HG03139 (cell line): ENCODE results near the gene PRELID3B.
"Not testable (repeated sequence)": the region's sequence is repeated elsewhere in the genome, so short reads cannot be mapped to it uniquely, and the experiment has no call there.

Experiments
- ATAC-seq: cut with Tn5 transposase; IDR thresholded peaks from one replicate; pipeline ENCODE4 v1.9.1; 2021; ENCODE audit not compliant: unreplicated experiment

The PRELID3B gene

DNA sequence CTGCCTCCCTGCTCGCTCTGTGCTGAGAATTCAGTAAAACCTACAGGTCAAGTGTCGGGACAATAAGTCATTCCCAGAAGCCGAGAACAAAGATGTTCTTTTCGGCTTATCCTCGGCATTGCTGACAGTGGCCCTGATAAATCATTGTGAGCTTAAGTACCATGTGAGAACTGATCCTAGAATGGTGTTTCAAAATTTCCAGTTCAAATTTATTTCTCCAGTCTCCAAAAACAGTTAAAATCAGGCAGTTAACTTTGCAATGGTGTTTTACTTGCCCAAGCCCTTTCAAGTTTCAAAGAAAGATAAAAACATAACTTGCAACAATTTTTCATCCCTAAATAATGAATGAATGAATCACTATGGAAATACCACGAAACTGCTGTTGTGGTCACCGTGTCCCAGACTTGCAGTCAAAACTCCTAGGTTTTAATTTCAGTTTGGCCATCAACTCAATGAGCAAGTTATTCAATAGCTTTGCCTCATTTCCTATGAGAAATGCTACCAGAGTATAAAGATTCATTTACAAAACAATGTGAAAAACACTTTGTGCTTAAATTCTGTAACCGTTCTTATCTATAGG is 14.8 kb downstream of the PRELID3B start:
- ATAC-seq, result no peak

GRCh38 chr20:59026904-59027740 is 15.5 kb downstream of the PRELID3B start:
- ATAC-seq, result no peak

GRCh38 chr20:59025511-59025910 is 17.1 kb downstream of the PRELID3B start:
- no peak for ATAC-seq

- no peak for ATAC-seq
These were observed 17.5 kb downstream of the PRELID3B start for GRCh38 chr20:59025086-59025485.

DNA sequence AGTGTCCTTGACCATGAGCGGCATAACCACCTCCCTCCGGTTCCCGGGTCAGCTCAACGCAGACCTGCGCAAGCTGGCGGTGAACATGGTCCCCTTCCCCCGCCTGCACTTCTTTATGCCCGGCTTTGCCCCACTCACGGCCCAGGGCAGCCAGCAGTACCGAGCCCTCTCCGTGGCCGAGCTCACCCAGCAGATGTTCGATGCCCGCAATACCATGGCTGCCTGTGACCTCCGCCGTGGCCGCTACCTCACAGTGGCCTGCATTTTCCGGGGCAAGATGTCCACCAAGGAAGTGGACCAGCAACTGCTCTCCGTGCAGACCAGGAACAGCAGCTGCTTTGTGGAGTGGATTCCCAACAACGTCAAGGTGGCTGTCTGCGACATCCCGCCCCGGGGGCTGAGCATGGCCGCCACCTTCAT is 18.5 kb downstream of the PRELID3B start:
- ATAC-seq, result no peak

DNA sequence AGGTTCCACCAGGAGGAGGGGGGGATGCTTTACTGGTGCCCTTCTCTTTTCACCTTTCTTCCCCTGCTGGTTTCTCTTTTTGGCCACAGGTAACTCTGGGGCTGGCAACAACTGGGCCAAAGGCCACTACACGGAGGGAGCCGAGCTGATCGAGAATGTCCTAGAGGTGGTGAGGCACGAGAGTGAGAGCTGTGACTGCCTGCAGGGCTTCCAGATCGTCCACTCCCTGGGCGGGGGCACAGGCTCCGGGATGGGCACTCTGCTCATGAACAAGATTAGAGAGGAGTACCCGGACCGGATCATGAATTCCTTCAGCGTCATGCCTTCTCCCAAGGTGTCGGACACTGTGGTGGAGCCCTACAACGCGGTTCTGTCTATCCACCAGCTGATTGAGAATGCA is 19.0 kb downstream of the PRELID3B start:
- no peak for ATAC-seq

DNA sequence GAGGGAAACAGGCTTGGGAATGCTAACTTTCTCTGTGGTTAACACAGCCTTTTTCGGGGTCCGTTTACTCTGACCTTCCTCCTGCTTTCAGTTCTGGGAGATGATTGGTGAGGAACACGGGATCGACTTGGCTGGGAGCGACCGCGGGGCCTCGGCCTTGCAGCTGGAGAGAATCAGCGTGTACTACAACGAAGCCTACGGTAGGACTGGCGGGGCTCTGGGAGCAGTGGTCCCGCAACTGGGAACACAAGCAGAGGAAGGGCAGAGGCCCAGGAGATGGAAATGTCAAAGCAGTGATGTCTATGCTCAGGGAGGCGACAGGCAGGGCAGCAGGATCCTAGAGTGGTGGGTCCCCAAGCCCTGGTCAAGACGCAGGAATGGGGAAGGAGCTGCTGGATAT is 19.8 kb downstream of the PRELID3B start:
- no peak for ATAC-seq

DNA sequence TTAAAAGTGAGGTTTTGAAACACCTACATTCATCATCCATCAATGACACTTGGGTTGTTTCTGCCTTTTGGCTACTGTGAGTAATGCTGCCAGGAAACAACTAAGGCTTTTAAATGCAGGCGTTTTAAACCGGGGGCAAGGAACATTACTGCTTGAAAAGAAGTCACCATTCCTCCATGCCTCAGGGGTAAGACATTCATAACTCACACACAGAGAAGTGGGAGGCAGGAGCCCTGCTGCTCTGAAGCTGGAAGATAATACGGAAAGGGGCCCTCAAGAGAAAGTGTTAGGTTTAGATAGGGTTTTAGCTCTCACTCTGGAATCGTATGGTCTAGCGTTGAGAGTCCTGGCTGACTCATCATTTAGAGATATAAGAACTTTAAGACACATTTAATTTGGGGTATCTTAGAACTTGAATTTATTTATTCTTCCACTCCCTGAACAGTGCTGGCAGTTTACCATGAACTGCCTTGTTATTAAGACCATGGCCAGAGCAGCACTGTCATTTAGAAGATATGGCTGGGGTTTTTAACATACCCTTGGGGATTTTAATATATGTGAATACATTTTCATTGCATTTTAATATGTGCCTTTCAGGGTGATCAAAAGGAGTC is 21.5 kb downstream of the PRELID3B start:
- ATAC-seq, result no peak

DNA sequence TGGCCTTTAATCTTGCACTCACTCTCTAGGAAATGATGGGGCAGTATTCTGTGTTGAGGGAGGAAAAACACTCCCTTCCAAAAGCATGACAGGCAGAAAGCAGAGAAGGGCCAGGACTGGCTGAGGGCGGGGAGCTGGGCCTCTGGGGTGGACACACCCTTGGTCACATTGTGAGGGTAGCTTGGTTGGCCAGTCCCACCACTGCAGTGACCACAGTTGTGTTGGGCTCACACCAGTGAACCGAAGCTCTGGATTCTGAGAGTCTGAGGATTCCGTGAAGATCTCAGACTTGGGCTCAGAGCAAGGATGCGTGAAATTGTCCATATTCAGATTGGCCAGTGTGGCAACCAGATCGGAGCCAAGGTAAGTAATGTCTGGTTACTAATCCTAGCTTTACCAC is 23.4 kb downstream of the PRELID3B start, which contains the start of gene TUBB1:
Gene TUBB1, plus strand, starts transcription at position 213 of the 400 bp plus-strand sequence. Its CDS starts 94 bp downstream, at position 307.
- no peak for ATAC-seq

- no peak for ATAC-seq
These were observed 23.8 kb downstream of the PRELID3B start for GRCh38 chr20:59018817-59019216.

GRCh38 chr20:59017493-59018231 is 24.9 kb downstream of the PRELID3B start:
- no peak for ATAC-seq

- no peak for ATAC-seq
These were observed 25.6 kb downstream of the PRELID3B start for GRCh38 chr20:59016795-59017492.

DNA sequence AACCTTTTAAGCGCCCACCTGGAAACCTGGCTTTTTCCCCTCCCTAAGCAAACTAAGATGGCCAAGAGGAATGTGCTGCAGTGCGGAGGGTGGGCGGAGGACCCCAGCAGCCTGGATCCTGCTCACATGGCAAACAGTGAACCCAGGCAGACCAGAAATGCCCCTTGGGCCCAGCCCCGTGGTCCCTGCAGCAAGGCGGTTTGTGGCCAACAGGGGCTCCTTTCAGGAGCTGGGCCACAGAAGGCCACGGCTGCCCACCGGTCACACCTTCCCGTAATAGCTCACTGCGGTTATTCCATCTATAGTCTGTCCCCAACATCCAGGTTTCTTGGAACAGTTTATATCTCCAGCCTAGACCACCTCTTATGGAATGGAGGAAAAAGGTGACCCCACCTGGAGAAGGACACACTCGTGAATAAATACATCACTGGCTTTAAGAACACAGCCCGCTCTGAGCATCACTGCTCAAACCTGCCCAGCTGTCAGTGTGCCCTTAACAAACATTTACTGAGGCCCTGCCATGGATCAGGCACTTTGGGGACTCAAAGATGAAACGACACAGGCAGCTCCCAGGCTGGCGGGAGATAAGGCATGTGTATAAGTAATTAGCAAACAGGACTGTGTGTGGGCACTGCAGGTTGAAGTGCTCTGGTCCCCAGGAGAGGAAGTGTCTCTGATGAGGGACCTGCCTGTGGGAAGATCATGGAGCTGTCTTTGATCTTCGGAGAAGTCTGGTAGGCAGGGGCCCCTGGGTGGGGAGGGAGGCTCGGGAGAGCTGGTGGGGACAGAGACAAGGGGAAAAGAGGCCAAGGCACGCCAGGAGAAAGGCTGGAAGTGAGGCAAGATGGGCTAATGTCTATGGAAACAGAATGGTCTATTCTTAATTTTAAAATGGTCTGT is 26.5 kb downstream of the PRELID3B start:
- ATAC-seq, result no peak

DNA sequence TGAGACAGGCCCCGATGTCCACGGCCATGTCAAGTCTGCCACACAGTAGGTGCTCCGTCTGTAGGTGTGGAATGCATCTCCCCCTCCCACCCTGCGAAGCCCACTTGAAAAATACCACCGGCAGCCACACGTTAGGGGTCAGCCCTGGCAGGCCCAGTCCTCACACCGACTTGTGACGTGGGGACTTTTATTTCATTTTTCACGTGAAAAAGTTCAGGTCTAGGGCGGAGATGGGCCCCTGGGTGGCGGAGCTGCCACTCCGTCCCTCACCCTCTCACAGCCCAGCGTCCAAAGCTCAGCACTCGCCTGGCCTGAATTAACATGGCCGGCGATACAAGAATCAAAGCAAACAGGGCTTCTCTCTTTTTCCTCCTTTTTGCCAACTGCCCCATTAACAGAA is 27.2 kb downstream of the PRELID3B start:
- no peak for ATAC-seq

GRCh38 chr20:59014680-59015389 is 27.8 kb downstream of the PRELID3B start:
- no peak for ATAC-seq

- no peak for ATAC-seq
These were observed 28.5 kb downstream of the PRELID3B start for GRCh38 chr20:59013959-59014608.

DNA sequence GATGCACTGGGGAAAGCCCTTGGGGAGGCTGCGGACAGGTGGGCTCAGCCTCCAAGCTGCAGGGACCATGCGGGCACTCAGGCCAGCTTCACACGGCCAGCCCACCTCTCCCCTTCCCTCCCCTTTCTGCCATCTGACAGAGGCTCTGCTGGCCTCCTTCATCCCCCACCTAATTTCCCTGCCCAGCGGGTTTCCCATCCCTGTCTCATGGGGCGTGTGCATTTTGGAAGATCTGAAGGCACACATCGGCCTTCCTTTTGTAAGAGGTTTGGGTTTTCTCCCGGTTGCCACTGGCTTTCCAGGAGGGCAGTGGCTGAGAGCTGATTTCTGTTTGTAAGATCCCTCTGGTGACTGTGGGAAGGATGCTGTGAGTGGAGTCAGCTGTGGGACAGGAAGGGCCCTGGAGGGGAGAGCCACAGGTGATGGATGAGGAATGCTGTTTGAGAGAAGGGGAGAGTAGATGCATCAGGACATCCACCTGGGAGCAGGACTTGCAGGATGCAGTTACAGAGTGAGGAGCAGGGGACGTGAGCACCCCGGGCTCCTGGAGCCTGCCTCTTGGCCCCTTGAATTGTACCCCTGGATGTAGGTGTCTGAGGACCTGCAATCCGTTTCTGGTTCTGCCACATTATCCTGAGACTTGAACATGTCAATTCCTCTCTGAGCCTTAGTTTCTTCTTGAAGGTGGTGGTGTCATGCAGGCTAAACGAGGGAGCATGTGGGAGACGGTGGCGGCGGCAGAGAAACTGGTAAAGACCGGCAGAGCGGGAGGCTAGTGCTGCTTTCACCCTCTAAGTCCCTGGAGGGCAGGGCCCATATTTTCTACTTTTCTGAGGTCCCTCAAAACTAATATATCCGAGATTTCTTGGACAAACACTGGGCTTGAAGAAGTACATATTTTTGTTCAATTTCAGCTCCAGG is 29.3 kb downstream of the PRELID3B start:
- ATAC-seq, result no peak

DNA sequence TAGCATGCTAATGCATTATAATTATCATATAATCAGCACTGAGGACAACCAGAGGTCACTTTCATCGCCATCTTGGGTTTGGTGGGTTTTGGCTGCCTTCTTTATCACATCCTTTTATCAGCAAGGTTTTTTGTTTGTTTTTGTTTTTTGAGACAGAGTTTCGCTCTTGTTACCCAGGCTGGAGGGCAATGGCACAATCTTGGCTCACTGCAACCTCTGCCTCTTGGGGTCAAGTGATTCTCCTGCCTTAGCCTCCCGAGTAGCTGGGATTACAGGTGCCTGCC is 30.8 kb downstream of the PRELID3B start:
- not testable (repeated sequence) for ATAC-seq
